Activated CD4-positive, CD25-positive, alpha-beta regulatory T cell (primary cell): ENCODE results near the gene PXDN.

ENCODE experiments used
- DNase-seq, 4 experiments: peaks; one replicate each; lab custom pipeline; 2025; lab: John Stamatoyannopoulos, UW

PXDN gene

DNA sequence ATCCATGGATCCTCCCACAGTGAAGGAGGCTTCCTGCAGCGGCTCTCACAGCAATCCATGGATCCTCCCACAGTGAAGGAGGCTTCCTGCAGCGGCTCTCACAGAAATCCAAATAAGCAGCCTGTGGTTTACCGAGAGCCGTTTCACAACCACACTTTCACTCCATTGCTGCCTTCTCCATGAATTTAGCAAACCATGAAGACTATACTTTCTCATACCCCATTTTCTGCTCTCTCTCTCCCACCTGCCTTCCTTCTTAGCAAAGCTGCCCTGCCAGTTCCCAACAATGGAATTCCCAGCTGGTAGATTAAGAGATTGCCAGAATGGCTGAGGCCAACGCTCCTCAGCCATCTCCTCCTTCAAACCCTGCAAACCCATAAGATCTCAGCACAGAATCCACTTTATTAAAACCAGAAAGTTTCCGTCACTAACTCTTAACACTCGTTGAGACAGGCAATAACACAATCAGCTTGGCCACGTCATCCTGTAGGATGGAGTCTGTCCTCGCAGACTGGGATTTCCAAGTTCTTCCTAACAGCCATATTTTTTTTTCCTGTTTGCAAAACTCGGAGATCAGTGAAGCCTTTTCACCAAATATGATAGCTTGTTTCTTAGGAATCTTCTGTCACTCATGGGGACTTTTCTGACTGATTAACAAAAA lies 162.2 kb downstream of the PXDN start:
- no peak for DNase-seq
